Measurements from ENCODE around the gene RGL2. TPM values are rescaled to one million over a fixed set of nuclear protein-coding genes. Genes with fewer than 3 reads are reported as not detected.

RGL2 gene
- total RNA-seq, 2 experiments from 2014 or later, result 22.2 to 23.2 TPM

Other genes with a start within 250 kb of the RGL2 start
- gene HLA-DPA1, start 225.3 kb downstream of the RGL2 start, total RNA-seq, result 10 to 100 TPM; 43.5 to 46.9 TPM
- gene HLA-DPB1, start 223.0 kb downstream of the RGL2 start, total RNA-seq, result 10 to 100 TPM; 10.4 to 10.9 TPM
- 1 to 10 TPM; 1.1 TPM for gene COL11A2, start 106.5 kb downstream of the RGL2 start, total RNA-seq
- gene RXRB, start 98.3 kb downstream of the RGL2 start, total RNA-seq, result 10 to 100 TPM; 43.8 to 44.2 TPM
- gene SLC39A7, start 98.1 kb downstream of the RGL2 start, total RNA-seq, result 10 to 100 TPM; 60.1 to 62.4 TPM
- 10 to 100 TPM; 20.6 to 25.4 TPM for gene HSD17B8, start 94.3 kb downstream of the RGL2 start, total RNA-seq
- gene RING1, start 90.4 kb downstream of the RGL2 start, total RNA-seq, result 10 to 100 TPM; 36.4 to 38.8 TPM
- 10 to 100 TPM; 45.3 to 48.0 TPM for gene VPS52, start 27.1 kb downstream of the RGL2 start, total RNA-seq
- gene RPS18, start 26.9 kb downstream of the RGL2 start, total RNA-seq, result 1,000 to 10,000 TPM; 3,727 to 3,736 TPM
- 1 to 10 TPM; 2.6 to 3.2 TPM for gene B3GALT4, start 21.8 kb downstream of the RGL2 start, total RNA-seq
- gene WDR46, start 9.7 kb downstream of the RGL2 start, total RNA-seq, result 100 to 1,000 TPM; 106 to 118 TPM
- gene PFDN6, start 9.3 kb downstream of the RGL2 start, total RNA-seq, result 100 to 1,000 TPM; 118 to 120 TPM
- 100 to 1,000 TPM; 184 to 189 TPM for gene TAPBP, start 15.1 kb upstream of the RGL2 start, total RNA-seq
- 1 to 10 TPM; 6.2 to 7.1 TPM for gene ZBTB22, start 18.8 kb upstream of the RGL2 start, total RNA-seq
- gene DAXX, start 24.0 kb upstream of the RGL2 start, total RNA-seq, result 10 to 100 TPM; 87.5 to 96.3 TPM
- gene KIFC1, start 92.9 kb upstream of the RGL2 start, total RNA-seq, result 10 to 100 TPM; 58.6 to 63.9 TPM
- gene PHF1, start 112.1 kb upstream of the RGL2 start, total RNA-seq, result 10 to 100 TPM; 25.5 to 27.3 TPM
- 100 to 1,000 TPM; 138 to 144 TPM for gene CUTA, start 119.2 kb upstream of the RGL2 start, total RNA-seq
- 10 to 100 TPM; 23.8 to 24.9 TPM for gene SYNGAP1, start 121.1 kb upstream of the RGL2 start, total RNA-seq
- gene ZBTB9, start 155.6 kb upstream of the RGL2 start, total RNA-seq, result 10 to 100 TPM; 14.2 to 15.1 TPM